ENCODE measurements around the gene AIM2. TPM values are rescaled to one million over a fixed set of nuclear protein-coding genes. Genes with fewer than 3 reads are reported as not detected.

The AIM2 gene
- total RNA-seq, 1 experiment from 2014 or later, result 1.1 TPM

DNA sequence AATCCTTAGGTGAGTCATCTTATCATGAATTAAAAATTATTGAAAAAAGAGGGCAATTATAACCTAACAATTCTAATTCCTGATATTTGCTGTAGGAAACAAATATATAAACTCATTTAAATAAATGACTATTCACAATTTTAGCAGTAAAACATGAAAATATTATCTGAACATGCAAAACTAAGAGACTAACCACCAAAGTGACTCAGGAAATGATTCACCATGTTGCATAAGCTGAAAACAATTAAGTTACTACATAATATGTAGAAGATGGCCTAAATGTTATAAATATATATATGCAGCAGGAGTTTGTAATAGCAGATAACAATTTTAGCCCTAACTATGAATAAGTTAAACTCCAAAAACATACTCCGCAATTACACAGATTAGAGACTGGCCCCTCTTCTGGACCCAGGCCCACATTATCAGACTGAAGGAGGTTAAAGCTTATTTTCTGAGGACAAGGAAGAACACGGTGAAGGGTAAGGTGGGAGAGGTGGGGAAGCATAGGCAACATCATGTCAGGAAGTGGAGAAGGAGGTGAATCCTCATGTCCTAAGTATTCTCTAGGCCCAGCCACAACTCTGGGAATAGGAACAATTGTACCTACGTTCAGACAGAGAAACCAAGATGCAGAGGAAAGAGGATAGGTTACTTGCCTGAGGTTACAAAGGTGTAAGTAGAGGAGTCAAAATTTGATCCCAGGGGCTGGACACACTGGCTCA is 15.6 kb upstream of the AIM2 start (continued):
- TF ChIP-seq, protein P1, sequence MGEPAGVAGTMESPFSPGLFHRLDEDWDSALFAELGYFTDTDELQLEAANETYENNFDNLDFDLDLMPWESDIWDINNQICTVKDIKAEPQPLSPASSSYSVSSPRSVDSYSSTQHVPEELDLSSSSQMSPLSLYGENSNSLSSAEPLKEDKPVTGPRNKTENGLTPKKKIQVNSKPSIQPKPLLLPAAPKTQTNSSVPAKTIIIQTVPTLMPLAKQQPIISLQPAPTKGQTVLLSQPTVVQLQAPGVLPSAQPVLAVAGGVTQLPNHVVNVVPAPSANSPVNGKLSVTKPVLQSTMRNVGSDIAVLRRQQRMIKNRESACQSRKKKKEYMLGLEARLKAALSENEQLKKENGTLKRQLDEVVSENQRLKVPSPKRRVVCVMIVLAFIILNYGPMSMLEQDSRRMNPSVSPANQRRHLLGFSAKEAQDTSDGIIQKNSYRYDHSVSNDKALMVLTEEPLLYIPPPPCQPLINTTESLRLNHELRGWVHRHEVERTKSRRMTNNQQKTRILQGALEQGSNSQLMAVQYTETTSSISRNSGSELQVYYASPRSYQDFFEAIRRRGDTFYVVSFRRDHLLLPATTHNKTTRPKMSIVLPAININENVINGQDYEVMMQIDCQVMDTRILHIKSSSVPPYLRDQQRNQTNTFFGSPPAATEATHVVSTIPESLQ (CRISPR knock-in tag; IDR thresholded peaks at IDR 0.05), result no peak

DNA sequence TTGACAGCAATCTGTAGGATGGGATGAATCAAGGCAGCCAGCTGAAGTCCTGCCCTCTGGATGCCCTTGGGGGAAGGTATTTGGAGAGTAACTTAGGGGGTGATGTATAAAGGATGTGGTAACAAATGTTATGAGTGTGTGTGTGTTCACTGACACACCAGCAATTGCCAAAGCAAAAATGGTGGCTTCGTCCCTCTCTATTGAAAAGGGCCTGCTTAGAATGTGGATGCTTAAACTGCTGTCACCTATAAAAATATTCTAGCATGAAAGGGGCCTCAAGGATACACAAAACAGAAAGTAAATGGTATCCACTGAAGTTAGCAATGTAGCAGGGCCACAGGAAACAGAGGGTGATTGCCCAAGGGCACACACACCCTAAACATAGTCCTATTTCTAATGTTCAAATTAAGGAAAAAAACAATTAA is 15.1 kb upstream of the AIM2 start:
- no peaks in the 10 kb centered on the region for H3K9me3 Mint-ChIP-seq
- no peak for ATAC-seq
- no peak for DNase-seq (ENCODE audit: low spot score)
- ChIA-PET POLR2A (no interaction called here), CTCF (no interaction called here)
- H3K27me3 Mint-ChIP-seq (ENCODE audit: low read depth), result no peaks in the 10 kb centered on the region
- no peaks in the 10 kb centered on the region for H3K36me3 Mint-ChIP-seq
- TF ChIP-seq ZNF671 (CRISPR knock-in tag; IDR thresholded peaks at IDR 0.05) (no peak), ESRRA (CRISPR knock-in tag; IDR thresholded peaks at IDR 0.05; ENCODE audit: borderline replicate concordance) (no peak), ZNF416 (CRISPR knock-in tag; IDR thresholded peaks at IDR 0.05) (no peak), EMX1 (CRISPR knock-in tag; IDR thresholded peaks at IDR 0.05) (no peak), TEAD1 (CRISPR knock-in tag; IDR thresholded peaks at IDR 0.05) (no peak), TCF7 (CRISPR knock-in tag; IDR thresholded peaks at IDR 0.05; ENCODE audit: low read depth) (no peak), PRRX2 (CRISPR knock-in tag; IDR thresholded peaks at IDR 0.05) (no peak)
- TF ChIP-seq, protein P2, sequence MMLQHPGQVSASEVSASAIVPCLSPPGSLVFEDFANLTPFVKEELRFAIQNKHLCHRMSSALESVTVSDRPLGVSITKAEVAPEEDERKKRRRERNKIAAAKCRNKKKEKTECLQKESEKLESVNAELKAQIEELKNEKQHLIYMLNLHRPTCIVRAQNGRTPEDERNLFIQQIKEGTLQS (CRISPR knock-in tag; conservative IDR thresholded peaks at IDR 0.05), result no peak
- TF ChIP-seq, protein P3, sequence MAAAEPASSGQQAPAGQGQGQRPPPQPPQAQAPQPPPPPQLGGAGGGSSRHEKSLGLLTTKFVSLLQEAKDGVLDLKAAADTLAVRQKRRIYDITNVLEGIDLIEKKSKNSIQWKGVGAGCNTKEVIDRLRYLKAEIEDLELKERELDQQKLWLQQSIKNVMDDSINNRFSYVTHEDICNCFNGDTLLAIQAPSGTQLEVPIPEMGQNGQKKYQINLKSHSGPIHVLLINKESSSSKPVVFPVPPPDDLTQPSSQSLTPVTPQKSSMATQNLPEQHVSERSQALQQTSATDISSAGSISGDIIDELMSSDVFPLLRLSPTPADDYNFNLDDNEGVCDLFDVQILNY (CRISPR knock-in tag; IDR thresholded peaks at IDR 0.05), result no peak
- TF ChIP-seq, protein P4, sequence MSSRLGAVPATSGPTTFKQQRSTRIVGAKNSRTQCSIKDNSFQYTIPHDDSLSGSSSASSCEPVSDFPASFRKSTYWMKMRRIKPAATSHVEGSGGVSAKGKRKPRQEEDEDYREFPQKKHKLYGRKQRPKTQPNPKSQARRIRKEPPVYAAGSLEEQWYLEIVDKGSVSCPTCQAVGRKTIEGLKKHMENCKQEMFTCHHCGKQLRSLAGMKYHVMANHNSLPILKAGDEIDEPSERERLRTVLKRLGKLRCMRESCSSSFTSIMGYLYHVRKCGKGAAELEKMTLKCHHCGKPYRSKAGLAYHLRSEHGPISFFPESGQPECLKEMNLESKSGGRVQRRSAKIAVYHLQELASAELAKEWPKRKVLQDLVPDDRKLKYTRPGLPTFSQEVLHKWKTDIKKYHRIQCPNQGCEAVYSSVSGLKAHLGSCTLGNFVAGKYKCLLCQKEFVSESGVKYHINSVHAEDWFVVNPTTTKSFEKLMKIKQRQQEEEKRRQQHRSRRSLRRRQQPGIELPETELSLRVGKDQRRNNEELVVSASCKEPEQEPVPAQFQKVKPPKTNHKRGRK (CRISPR knock-in tag; IDR thresholded peaks at IDR 0.05; ENCODE audit: borderline replicate concordance), result no peak
- TF ChIP-seq, protein P5, sequence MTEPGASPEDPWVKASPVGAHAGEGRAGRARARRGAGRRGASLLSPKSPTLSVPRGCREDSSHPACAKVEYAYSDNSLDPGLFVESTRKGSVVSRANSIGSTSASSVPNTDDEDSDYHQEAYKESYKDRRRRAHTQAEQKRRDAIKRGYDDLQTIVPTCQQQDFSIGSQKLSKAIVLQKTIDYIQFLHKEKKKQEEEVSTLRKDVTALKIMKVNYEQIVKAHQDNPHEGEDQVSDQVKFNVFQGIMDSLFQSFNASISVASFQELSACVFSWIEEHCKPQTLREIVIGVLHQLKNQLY (CRISPR knock-in tag; IDR thresholded peaks at IDR 0.05), result no peak
- H3K27ac Mint-ChIP-seq, result no peak overlapping the region
- no peaks in the 10 kb centered on the region for H3K4me1 Mint-ChIP-seq
- H3K4me3 Mint-ChIP-seq, result no peak overlapping the region

DNA sequence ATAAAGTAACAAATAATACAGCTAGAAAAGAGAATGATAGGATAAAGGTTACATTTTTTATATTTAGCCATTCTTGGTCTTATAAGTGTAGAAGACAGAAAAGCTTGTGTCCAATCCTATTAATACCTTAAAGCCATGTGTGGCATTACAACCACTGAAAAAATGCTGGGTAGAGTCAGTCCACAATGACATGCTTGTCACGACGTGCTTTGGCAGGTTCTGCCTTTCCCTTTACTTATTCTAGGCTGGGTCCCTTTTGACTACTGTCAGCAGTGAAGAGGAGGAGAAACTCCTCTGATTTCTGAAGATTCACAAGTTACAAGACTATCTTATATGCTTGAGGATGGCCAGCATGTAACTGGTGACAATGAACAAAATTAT is 14.6 kb upstream of the AIM2 start:
- Mint-ChIP-seq H3K36me3 (no peaks in the 10 kb centered on the region), H3K9me3 (no peaks in the 10 kb centered on the region), H3K4me1 (no peaks in the 10 kb centered on the region), H3K27me3 (ENCODE audit: low read depth) (no peaks in the 10 kb centered on the region), H3K27ac (no peak overlapping the region), H3K4me3 (no peak overlapping the region)
- ATAC-seq, result no peak
- ChIA-PET POLR2A (no interaction called here), CTCF (no interaction called here)
- TF ChIP-seq ZNF219 (CRISPR knock-in tag; IDR thresholded peaks at IDR 0.05; ENCODE audit: borderline replicate concordance), result no peak
- TF ChIP-seq, protein P6, sequence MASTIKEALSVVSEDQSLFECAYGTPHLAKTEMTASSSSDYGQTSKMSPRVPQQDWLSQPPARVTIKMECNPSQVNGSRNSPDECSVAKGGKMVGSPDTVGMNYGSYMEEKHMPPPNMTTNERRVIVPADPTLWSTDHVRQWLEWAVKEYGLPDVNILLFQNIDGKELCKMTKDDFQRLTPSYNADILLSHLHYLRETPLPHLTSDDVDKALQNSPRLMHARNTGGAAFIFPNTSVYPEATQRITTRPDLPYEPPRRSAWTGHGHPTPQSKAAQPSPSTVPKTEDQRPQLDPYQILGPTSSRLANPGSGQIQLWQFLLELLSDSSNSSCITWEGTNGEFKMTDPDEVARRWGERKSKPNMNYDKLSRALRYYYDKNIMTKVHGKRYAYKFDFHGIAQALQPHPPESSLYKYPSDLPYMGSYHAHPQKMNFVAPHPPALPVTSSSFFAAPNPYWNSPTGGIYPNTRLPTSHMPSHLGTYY (CRISPR knock-in tag; IDR thresholded peaks at IDR 0.05), result no peak
- DNase-seq (ENCODE audit: low spot score), result no peak

All from WTC11 (cell line).